GM19395 (cell line): ENCODE results near the gene RAB40AL.
"Not testable (repeated sequence)": the region's sequence is repeated elsewhere in the genome, so short reads cannot be mapped to it uniquely, and the experiment has no call there.

Experiments
- ATAC-seq: cut with Tn5 transposase; IDR thresholded peaks from one replicate; pipeline ENCODE4 v1.9.1; 2021; ENCODE audit warnings: mild to moderate bottlenecking, moderate library complexity; ENCODE audit not compliant: unreplicated experiment

The RAB40AL gene

DNA sequence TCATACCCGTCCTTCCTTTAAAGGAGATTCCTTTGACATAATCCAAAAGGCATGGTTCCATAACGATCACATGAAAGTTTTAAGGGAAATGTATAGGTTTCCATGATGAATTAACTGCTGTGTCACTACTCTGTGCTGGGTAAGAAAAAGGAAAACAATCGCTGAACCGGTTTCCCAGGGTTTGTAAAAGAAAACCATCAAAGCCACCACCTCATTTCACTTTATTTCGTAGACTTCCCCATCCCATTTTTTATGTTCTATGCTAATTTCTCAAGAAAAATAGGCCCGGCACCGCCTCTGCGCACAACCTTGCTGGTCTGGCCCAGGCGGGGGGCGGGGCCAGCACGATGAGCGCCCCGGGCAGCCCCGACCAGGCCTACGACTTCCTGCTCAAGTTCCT, at the start of gene RAB40AL:
TSS of gene RAB40AL (plus strand) at position 301 of the 400 bp plus-strand sequence. CDS start at position 348, 47 bp downstream.
- not testable (repeated sequence) for ATAC-seq

DNA sequence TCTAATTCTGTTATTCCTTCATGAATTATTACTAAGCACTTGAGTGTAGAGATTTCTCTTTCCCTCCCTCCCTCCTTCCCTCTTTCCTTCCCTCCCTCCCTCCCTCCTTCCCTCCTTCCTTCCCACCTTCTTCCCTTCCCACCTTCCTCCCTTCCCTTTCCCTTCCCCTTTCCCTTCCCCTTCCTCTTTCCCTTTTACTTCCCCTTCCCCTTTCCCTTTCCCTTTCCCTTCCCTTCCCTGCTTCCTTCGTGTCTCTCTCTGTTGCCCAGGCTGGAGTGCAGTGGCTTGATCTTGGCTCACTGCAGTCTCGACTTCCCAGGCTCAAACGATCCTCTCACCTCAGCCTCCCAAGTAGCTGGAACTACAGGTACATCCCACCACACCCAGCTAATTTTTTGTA, 49.4 kb upstream of the RAB40AL start:
- ATAC-seq, result no peak

- no peak for ATAC-seq
Measured at GRCh38 chrX:102892103-102892502, 45.0 kb upstream of the RAB40AL start.

- ATAC-seq, result peak; percentile 93
Measured at GRCh38 chrX:102899940-102900916, 36.8 kb upstream of the RAB40AL start.

GRCh38 chrX:102902355-102902754, 34.7 kb upstream of the RAB40AL start:
- no peak for ATAC-seq

DNA sequence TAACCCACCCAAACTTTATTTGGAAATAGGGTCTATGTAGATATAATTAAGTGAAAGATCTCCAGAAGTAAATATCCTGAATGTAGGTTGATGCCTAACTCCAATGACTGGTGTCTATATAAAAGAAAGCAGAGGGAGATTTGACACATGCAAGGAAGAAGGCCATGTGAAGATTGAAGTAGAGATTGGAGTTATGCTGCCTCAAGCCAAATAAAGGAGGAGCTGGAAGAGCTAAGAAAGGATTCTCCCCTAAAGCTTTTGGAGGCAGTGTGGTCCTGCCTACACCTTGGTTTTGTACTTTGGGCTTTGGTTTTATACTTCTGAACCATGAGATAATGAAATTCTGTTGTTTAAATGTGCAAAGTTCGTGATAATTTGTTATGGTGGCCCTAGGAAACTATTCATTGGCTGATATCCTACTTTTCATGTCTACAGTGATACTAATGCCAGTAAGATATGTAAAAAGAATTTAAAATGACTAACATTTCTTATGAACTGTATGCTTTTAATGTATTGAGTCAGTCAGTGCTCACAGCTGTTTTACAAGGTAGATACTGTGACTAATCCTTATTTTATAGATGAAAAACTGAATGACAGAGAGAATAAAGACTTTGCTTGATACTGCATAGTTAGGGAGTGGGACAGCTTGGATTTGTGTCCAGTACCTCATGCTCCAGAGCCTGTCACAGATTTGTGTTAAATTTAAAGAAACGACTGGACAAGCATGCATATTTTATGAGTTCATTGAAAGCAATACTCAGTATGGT, 5.9 kb upstream of the RAB40AL start:
- no peak for ATAC-seq

GRCh38 chrX:102934624-102935023, 2.4 kb upstream of the RAB40AL start:
- ATAC-seq, result peak; percentile 80

GRCh38 chrX:102950908-102951866, 14.1 kb downstream of the RAB40AL start:
- ATAC-seq, result peak; percentile 89

DNA sequence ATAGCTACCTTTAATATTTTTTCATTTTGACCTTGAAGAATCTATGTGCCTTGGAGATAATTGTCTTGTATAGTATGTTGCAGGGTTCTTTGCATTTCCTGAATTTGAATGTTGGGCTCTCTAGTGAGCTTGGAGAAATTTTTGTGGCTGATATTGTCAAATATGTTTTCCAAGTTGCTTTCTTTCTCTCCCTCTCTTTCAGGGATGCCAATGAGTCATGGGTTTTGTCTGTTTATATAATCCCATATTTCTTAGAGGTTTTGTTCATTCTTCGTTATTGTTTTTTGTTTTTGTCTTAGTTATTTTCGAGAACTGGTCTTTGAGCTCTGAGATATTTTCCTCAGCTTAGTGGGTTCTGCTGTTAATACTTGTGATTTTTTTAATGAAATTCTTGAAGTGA, 20.7 kb downstream of the RAB40AL start:
- ATAC-seq, result no peak

- no peak for ATAC-seq
Measured at GRCh38 chrX:102958794-102959193, 21.7 kb downstream of the RAB40AL start.

DNA sequence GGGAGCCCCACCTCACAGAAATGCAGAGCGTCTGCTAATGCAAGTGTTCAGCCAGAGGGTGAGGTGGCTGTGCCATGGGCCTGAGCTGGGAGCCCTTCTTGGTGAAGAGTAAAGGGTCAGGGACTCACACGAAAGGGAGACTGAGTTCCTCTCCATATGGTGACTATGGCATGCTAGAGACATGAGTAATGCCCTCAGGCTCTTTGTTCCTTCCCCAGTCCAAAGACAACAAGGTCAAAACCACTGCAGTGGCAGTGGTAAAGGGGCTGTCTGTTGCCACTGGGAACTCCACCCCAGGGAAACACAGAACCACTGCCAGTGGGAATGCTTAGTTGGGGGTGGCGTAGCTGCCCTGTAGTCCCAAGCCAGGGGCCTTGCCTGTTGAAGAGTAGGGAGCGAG, 22.4 kb downstream of the RAB40AL start:
- no peak for ATAC-seq

GRCh38 chrX:102963955-102964354, 26.9 kb downstream of the RAB40AL start:
- no peak for ATAC-seq

GRCh38 chrX:102964940-102965339, 27.9 kb downstream of the RAB40AL start:
- ATAC-seq, result no peak

DNA sequence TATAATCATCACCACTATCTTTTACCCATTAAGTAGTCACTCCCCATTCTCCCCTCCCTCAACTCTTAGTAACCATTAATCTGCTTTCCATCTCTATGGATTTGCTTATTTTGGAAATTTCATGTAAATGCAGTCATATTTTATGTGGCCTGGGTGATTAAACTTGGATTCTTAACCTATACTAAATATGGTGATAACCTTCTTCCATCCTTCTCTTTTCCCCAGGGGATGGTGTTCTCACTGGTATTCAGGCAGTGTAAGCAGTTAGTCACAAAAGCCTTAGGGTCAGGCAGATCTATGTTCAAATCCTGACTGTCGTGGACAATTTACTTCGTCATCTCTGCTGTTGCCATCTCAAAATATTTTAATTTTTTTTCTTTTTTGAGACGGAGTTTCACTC, 29.6 kb downstream of the RAB40AL start:
- no peak for ATAC-seq

- ATAC-seq, result no peak
Measured at GRCh38 chrX:102968216-102968615, 31.1 kb downstream of the RAB40AL start.

GRCh38 chrX:102971536-102971935, 34.5 kb downstream of the RAB40AL start:
- ATAC-seq, result not testable (repeated sequence)

- no peak for ATAC-seq
Measured at GRCh38 chrX:102975016-102975415, 37.9 kb downstream of the RAB40AL start.

DNA sequence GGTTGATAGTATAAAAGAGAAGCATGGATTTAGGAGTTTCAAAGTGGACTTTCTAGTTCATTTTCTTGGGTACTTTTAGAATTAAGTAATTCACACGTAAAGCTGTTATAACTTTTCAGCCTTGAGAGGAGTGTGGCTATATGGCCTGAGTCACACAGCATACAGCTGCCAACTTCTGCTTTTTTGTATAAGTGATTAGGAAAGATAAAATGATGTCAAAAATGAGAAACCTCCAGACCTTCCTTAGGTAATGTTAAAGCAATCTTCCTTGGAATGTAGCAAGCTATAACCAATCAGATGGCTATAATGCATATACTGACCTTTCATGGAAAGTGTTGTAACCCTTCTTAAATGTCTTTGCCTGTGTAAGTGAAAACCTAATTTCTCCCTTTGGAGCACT, 39.2 kb downstream of the RAB40AL start:
- ATAC-seq, result no peak

- ATAC-seq, result no peak
Measured at GRCh38 chrX:102976793-102977495, 39.9 kb downstream of the RAB40AL start.

DNA sequence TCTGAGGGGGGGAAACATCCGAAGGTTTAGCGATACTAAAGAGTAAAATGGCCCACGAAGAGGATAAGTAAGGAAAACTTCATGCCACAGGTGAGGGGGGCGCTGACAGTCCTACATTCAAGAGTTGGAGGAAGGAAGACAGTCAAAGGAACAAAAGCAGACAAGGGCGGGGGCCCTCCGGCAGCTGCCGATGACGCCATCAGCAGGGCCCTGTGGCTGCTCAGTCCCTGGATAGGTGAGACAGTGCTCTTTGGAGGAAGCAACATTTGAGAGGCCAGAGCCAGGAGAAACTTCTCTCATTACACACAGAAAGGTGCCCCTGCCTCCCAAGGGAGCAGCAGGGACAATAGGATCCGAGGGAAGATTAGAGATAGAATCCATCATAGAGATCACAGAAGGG, 41.5 kb downstream of the RAB40AL start:
- ATAC-seq, result no peak
